Fibroblast of skin of abdomen (primary cell): ENCODE results near the gene RRP7A. TPM values are rescaled to one million over a fixed set of nuclear protein-coding genes. Genes with fewer than 3 reads are reported as not detected.
"Not testable (repeated sequence)": the region's sequence is repeated elsewhere in the genome, so short reads cannot be mapped to it uniquely, and the experiment has no call there.

ENCODE experiments used
- DNase-seq: peaks from one replicate; pipeline ENCODE4 v3.0.0-alpha.2; 2013
- polyA plus RNA-seq, 2 experiments: library from polyadenylated mRNA; unstranded; fragments of 120-200 nt; gene quantifications; one replicate each; pipeline ENCODE4 v1.2.1, GENCODE V29; 2013; ENCODE audit not compliant: insufficient read length in 2 of 2

The RRP7A gene, protein sequence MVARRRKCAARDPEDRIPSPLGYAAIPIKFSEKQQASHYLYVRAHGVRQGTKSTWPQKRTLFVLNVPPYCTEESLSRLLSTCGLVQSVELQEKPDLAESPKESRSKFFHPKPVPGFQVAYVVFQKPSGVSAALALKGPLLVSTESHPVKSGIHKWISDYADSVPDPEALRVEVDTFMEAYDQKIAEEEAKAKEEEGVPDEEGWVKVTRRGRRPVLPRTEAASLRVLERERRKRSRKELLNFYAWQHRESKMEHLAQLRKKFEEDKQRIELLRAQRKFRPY
- 26.7 TPM for polyA plus RNA-seq (2013, experiment 1 of 2; ENCODE audit: insufficient read length)
- 29.2 TPM for polyA plus RNA-seq (2013, experiment 2 of 2; ENCODE audit: insufficient read length)

DNA sequence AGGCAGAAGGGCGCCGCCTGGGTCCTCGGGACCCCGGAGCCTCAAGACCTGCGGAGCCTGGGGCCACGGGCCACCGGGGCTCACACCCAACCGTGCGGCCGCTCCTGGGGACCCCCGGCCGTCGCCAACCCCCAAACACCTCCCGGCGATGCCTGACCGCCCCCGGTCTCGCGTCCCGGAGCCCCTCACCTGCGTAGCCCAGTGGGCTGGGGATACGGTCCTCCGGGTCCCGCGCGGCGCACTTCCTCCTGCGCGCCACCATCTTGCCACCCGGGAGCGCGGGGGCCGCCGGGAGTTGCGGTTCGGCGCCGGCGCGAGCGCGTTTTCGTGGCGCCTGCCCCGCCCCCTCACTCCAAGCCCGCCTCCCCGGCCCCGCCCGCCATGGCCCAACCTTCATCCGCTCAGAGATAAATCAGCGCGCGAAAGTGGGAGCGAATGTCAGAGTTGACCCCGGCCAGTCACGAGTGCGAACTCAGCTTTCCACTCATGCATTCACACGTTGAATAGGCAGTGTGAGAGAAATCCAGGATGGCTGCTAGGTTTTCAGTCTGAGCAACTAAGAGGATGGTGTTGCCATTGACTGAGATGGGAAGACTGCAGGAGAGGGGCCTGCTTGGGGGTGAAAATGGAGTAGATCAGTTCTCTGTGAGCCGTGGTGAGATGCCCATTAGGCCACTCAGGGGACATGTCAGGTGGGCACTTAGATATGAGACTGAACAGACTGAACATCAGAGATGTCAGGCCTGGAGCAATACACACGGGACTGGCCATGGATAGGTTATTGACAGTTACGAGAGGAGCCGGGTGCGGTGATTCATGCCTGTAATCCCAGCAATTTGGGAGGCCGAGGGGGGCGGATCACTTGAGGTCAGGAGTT lies at the start of gene RRP7A:
TSS of gene RRP7A (minus strand) at position 272 of the 877 bp plus-strand sequence. CDS start at position 262, 10 bp downstream.
- DNase-seq: peak; percentile 63

DNA sequence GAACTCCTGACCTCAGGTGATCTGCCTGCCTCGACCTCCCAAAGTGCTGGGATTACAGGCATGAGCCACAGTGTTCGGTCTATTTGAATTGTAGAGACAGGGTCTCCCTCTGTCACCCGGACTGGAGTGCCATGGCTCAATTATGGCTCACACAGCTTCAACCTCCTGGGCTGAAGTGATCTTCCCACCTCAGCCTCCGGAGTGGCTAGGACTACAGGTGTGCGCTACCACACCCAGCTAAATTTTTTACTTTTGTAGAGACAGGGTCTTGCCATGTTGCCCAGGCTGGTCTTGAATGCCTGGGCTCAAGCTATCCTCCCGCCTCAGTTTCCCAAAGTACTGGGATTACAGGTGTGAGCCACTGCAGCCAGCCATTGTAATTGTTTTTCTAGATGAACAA lies 48.4 kb upstream of the RRP7A start:
- DNase-seq: not testable (repeated sequence)

DNA sequence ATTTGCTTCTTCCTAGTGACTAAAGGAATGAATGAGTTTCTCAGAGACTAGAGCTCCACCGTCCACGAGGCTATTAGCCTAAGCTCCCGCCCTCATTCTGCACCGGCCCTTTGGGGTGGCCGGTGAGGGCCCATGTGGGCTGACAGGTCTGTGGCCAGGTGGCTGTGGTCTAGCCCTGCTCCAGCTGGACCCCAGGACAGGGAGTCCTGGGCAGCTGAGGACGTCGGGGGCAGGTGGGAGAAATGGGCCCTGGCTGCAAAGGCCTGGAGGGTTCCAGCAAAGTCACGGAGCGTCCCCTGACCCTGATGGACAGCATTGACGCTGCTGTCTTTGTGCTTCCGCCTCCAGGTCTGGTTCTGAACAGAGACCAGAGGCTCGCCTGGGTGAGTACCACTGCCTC lies 46.4 kb upstream of the RRP7A start:
- no peak for DNase-seq

DNA sequence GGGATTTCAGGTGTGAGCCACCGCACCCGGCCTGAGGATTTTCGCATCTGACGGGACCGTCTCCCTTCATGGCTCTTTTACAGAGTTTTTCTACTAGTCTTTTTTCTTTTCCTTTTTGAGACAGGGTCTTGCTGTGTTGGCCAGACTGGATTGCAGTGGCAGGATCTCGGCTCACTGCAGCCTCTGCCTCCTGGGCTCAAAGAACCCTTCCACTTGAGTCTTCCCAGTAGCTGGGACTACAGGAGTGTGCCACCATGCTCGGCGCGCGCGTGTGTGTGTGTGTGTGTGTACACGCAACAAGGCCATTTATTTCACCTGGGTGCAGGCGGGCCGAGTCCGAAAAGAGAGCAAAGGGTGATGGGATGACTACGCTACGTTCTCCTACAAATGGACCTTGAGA lies 45.1 kb upstream of the RRP7A start:
- no peak for DNase-seq

DNA sequence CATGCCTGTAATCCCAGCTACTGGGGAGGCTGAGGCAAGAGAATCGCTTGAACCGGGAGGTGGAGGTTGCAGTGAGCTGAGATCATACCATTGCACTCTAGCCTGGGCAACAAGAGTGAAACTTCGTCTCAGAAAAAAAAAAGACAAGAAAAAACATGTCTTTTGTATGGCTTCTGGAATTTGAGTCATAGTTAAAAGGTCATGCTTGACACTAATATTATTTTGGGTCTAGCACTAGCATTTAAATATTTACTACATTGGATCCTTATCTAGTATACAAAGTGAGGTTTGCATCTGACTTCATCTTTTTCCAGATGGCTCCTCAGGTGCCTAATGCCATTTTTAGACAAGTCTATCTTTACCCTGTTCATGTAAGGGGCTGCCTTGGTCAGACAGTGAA lies 44.3 kb upstream of the RRP7A start:
- not testable (repeated sequence) for DNase-seq

DNA sequence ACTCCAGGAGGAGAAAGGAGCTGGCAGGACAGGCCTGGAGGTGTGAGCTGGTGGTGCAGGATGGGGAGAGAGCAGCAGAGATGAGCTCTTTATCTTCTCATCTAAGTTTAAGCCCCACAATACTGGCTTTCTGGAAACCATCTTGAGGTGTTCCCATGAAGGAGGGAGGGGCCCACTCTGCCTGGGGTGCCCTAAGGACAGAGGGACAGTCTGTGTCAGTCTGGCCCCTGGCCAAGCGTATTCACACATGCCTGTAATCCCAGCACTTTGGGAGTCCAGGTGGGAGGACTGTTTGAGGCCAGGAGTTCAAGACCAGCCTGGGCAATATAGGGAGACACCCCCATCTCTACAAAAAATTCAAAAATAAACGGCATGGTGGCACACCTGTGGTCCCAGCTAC lies 43.1 kb upstream of the RRP7A start:
- no peak for DNase-seq

DNA sequence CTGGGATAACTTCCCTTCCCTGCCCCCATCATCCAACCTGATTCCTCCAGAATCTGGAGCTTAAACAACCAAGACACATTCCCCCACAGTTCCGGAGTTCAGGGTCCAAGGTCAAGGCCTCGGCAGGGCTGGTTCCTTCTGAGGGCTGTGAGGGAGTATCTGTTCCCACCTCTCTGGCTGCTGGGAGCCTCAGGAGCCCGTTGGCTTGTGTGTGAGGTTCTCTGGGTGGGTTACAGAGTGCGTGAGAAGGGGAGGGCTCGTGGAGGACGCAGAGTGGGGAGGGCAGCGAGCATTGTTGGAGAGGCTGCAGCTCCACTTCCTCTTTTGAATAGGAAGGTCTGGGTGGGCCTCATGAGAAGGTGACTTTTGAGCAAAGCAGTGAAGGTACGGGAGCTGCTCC lies 42.7 kb upstream of the RRP7A start:
- no peak for DNase-seq

DNA sequence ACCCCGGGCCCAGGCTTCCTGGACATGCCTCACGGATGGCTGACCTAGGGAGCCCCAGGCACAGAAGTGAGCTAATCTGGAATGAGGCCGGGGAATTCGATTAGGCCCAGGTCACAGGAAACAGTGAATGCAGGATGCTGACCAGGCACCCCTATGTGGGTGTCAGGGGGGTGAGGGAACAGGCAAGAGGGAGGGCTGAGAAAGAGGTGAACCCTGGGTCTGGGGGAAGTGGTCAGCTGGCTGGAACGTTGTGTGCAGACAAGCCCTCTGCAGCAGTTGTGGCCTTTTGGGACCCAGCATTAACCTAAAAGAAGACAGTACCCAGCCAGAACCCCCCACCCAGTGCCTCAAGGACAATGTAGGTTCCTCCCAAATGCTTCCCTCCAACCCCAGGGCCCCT lies 42.3 kb upstream of the RRP7A start:
- DNase-seq: no peak

DNA sequence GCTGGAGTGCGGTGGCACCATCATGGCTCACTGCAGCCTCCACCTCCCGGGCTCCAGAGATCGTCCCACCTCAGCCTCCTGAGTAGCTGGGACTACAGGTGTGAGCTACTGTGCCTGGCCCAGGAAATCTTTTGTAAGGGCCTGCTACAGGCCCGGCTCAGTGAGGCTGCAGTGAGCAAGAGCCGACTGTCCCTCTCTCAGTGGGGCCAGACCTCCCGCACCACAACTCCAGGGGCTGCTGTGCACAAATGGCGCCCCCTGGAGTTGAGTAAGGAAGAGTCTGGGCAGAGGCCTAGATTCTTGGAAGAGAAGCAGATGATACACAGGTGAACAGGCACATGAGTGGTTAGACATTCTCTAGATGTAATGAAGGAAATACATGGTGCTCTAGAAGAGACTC lies 41.2 kb upstream of the RRP7A start:
- DNase-seq: no peak

DNA sequence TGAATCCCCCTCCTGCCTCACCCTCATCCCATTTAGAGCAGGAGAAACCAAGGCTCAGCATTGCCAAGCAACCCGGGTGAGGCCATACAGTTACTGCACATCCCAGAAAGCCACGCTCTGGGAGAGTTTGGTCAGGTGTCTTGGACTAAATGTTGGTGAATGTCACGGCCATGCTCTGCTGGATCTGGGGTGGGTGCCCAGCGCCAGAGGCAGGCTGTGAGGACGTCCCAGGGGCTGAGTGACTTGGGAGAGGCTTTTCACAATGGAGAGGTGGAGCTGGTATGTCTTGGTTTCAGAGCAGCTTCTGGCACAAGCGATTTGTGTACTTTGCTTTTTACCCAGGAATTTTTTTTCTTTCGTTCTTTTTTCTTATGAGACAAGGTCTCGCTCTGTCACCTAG lies 40.8 kb upstream of the RRP7A start:
- no peak for DNase-seq

DNA sequence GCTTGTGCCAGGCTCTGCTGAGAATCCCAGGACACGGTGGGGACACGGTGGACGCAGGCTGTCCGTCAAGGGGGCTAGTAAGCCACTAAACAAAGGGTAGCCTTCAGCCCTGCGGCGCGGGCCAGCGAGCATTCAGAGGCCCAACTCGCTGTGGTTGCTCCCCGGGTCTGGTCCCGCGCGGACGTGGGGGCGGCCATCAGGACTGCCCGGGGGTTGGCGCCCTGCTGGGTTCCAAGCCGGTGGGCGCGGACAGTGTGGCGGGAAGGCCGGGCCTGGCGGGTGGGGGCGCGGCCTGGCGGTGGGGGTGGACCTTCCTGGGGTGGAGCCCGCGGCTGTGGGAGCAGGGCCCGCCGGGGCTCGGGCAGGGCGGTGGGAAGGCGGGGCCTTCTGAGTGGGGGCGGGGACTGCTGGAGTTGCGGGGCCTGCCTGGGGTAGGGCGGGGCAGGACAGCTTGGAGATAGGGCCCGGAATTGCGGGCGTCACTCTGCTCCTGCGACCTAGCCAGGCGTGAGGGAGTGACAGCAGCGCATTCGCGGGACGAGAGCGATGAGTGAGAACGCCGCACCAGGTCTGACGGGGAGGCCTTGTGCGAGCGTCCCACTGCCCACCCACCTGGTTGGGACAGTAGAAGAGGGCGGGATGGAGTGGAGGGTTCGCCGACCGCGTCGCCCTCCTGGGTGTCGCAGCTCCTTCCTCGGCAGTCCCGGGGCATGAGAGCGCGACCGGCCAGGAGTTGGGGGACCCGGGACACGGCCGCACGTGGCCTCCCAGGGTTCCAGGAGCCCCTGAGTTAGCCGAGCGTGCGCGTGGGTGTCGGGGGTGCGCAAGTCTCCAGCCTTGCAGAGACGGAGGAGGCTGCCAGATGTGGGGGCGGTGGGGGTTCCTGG lies 34.1 kb upstream of the RRP7A start, which contains the start of gene SERHL2:
TSS of gene SERHL2 (plus strand) at position 482 of the 887 bp plus-strand sequence. CDS start at position 547, 65 bp downstream.
- DNase-seq: peak; percentile 81

DNA sequence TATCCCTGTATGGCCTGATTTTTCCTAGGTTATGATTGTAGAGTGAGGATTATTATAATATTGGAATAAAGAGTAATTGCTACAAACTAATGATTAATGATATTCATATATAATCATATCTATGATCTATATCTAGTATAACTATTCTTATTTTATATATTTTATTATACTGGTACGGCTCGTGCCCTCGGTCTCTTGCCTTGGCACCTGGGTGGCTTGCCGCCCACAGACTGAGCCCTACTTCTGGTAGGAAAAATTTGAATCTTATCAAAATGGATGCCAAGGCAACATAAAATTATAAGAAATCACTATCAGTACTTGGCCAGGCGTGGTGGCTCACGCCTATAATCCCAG lies 32.7 kb upstream of the RRP7A start:
- DNase-seq: not testable (repeated sequence)

DNA sequence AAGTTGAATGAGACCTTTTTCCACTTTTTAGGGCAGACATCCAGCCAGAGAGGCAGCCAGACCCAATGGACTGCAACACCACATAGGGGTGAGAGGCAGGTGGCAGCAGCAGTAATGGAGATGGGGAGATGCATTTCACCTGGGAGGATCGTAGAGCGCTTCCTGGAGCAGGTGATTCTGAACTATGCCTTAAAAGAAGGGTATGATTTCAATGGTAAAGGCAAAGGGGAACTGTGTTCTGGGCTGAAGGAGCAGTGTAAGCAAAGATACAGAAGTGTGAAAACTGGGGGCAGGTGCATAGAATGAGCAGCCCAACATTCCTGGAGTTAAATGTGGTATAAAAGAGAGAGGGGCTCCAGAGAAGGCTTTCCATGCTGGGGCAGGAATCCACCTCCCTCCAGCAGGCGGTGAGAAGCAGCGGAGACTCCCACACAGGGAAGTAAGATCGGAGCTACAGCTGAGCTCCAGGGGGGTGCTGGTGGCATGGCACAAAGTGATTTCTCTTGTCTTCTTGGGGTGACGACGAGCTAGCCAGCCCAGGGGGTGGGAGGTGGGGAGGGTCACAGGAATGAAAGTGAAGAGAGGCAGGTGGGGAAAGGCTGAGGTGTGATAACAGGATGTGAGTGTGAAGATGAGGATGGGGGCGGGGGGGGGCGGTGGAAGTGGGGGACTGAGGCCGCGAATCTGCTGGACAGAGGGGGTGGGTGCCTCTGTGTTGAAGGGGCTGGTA lies 29.9 kb upstream of the RRP7A start:
- no peak for DNase-seq

DNA sequence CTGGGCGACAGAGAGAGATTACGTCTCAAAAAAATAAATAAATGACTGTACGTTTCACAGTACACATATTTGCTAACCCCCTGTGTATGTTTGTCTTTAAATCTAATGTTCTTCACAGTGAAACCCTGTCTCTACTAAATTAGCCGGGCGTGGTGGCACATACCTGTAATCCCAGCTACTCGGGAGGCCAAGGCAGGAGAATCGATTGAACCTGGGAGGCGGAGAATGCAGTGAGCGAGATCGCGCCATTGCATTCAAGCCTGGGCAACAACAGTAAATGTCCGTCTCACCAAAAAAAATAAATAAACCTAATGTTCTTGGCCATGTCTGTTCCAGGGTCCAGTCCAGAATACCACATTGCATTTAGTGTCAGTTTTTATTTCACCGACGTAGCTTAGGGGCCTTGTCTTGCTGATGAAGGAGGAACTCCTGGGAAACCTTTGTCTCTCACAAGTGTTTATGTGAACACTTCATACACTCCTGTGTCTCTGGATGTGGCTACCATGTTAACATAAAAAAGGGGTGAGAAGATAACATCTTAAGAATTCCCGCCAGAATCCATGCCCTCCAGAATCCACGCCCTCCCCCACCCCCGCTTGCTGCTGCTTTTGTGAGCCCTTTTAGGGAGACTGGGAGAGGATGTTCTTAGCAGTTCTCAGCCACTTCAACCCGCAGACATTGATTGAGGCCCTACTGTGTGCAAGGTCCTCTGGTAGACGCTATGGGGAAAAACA lies 29.2 kb upstream of the RRP7A start:
- DNase-seq: no peak

DNA sequence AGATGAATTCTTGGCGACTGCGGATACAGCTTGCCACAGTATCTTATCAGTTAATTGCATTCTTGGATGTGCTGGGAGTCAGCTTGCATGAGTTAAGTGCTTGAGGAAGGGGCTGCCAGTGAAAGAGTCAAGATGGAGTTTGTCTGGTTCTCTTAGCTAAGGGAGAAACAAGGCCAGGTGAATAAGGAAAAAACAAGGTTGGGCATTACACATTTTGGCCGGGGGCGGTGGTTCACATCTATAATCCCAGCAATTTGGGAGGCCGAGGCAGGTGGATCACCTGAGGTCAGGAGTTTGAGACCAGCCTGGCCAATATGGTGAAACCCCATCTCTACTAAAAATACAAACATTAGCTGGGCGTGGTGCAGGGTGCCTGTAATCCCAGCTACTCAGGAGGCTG lies 28.5 kb upstream of the RRP7A start:
- not testable (repeated sequence) for DNase-seq

DNA sequence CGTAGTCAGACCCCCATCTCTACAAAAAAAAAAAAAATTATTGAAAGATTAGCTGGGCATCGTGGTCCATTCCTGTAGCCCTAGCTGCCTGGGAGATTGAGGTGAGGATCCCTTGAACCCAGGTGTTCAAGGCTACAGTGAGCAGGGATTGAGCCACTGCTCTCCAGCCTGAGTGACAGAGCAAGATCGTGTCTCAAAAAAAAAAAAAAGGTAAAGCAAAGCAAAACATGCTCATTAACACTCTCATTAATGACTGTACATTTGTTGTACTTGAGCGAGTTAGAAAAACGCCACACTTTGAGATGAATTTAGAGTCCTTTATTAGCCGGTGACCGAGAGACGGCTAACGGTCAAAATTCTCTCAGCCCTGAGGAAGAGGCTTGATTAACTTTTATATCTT lies 28.0 kb upstream of the RRP7A start:
- DNase-seq: no peak

DNA sequence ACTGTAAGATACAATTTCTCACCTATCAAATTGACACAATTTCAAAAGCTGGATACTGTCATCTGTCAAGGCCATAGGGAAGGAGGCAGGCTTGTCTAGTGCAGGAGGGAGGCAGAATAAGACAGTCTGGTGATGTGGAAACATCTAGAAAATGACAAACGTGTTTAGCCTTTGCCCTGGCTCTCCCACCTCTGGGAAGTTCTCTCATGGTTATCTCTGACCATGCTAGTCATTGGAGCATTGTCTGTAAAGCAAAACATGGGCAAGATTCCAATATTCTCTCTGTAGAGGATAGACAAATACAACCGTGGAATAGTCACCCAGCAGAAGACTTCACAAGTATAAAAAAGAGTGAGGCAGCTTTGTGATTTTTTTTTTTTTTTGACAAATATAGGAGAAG lies 25.1 kb upstream of the RRP7A start:
- no peak for DNase-seq

DNA sequence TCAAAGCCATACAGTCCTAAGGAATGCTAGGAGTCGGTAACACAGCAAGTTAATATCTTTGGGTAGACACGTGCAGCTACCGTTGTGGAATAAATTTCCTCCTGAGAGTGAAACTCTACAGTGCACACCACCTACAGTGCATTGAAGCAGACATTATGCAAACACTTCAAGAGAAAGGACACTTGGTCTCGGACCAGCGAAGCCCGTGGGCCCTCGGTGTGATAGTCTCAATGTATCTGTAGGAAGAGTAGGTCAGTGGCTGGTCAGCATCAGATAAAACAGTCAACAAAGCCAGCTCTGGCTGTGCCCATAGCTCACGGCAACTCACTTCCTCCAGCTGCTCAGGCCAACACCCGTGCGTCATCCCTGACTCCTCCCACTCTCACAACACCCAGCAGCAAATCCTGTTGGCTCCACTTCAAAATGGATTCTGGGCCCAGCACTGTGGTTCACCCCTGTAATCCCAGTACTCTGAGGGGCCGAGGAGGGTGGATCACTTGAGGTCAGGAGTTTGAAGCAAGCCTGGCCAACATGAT lies 19.7 kb upstream of the RRP7A start:
- not testable (repeated sequence) for DNase-seq

DNA sequence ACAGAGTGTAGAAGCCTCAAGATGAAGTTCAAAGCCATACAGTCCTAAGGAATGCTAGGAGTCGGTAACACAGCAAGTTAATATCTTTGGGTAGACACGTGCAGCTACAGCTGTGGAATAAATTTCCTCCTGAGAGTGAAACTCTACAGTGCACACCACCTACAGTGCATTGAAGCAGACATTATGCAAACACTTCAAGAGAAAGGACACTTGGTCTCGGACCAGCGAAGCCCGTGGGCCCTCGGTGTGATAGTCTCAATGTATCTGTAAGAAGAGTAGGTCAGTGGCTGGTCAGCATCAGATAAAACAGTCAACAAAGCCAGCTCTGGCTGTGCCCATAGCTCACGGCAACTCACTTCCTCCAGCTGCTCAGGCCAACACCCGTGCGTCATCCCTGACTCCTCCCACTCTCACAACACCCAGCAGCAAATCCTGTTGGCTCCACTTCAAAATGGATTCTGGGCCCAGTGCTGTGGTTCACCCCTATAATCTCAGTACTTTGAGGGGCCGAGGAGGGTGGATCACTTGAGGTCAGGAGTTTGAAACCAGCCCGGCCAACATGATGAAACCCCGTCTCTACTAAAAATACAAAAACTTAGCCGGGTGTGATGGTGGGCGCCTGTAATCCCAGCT lies 17.7 kb upstream of the RRP7A start:
- DNase-seq: not testable (repeated sequence)

DNA sequence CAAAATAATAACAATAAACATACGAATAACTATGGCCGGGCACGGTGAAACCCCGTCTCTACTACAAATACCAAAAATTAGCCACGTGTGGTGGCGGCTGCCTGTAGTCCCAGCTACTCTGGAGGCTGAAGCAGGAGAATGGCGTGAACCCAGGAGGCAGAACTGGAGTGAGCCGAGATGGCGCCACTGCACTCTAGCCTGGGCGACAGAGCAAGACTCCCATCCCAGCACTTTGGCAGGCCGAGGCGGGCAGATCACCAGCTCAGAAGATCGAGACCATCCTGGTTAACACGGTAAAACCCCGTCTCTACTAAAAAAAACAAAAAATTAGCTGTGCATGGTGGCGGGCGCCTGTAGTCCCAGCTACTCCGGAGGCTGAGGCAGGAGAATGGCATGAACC lies 17.0 kb upstream of the RRP7A start:
- DNase-seq: not testable (repeated sequence)
